ENCODE results near the gene RAD52. TPM values are rescaled to one million over a fixed set of nuclear protein-coding genes. Genes with fewer than 3 reads are reported as not detected.

Gene RAD52
- total RNA-seq, 2 donors from 2014 or later, result 20.9 to 26.3 TPM

DNA sequence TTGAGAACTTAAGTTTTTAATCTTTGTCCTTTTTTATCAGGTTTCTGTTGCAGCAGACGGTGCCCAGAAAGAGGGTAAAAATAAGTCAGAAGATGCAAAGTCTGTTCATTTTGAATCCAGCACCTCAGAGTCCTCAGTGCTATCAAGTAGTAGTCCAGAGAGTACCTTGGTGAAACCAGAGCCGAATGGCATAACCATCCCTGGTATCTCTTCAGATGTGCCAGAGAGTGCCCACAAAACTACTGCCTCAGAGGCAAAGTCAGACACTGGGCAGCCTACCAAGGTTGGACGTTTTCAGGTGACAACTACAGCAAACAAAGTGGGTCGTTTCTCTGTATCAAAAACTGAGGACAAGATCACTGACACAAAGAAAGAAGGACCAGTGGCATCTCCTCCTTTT is 53.5 kb downstream of the RAD52 start:
- DNase-seq (no peak), ATAC-seq (no peak)
- intact Hi-C loops (cut with DNase I, micrococcal nuclease), result loop anchor here in 1 of 2 donors (5.0 kb wide), 1 partner anchor 334 kb away; no protein-coding TSS in a partner anchor

DNA sequence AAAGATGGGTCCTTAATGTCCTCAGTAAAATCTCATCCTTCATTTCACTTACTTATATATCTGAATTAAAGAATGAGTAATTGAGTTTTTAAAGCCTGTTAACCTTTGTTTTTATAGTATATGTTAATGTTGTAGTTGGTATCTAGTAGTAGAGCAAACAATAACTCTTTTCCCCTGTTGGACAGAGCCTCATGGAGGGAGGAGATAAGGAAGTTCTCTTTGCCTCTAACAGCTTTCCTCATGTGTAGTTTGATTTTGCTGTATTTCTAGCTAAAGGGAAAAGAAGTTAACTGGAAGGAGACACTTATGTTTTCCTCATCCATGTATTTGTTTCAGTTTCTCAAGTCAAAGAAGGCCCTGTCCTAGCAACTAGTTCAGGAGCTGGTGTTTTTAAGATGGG is 55.3 kb downstream of the RAD52 start:
- ATAC-seq (no peak), DNase-seq (no peak)
- intact Hi-C loops (cut with DNase I, micrococcal nuclease), result no loop called here

DNA sequence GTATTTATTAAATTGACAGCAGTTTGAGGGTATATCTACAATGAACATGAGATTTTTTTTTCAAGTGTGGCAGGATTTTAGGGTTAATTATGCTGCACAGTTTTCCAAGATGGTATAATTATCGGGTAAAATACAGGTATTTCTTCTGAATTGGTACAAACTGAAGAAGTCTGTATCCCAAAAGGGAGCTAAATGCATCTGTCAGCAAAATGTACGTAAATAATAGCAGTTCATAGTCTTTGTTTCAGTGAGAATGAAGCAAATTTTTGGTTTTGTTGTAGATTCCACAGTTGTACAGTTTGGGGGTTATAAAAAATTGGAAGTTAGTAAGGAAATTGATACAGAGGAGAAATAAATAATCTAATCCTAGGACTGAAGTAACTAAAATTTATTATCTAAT is 63.3 kb downstream of the RAD52 start:
- DNase-seq, result no peak
- ATAC-seq, result no peak
- intact Hi-C loops (cut with DNase I, micrococcal nuclease), result no loop called here

DNA sequence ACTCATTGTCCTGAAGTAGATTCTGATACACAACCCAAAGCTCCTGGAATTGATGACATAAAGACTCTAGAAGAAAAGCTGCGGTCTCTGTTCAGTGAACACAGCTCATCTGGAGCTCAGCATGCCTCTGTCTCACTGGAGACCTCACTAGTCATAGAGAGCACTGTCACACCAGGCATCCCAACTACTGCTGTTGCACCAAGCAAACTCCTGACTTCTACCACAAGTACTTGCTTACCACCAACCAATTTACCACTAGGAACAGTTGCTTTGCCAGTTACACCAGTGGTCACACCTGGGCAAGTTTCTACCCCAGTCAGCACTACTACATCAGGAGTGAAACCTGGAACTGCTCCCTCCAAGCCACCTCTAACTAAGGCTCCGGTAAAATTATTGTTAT is 63.8 kb downstream of the RAD52 start:
- intact Hi-C loops (cut with DNase I, micrococcal nuclease), result no loop called here
- no peak for ATAC-seq

DNA sequence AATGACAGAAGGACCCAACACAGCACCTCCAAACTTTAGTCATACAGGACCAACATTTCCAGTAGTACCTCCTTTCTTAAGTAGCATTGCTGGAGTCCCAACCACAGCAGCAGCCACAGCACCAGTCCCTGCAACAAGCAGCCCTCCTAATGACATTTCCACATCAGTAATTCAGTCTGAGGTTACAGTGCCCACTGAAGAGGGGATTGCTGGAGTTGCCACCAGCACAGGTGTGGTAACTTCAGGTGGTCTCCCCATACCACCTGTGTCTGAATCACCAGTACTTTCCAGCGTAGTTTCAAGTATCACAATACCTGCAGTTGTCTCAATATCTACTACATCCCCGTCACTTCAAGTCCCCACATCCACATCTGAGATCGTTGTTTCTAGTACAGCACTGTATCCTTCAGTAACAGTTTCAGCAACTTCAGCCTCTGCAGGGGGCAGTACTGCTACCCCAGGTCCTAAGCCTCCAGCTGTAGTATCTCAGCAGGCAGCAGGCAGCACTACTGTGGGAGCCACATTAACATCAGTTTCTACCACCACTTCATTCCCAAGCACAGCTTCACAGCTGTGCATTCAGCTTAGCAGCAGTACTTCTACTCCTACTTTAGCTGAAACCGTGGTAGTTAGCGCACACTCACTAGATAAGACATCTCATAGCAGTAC is 64.6 kb downstream of the RAD52 start:
- intact Hi-C loops (cut with DNase I, micrococcal nuclease), result no loop called here
- DNase-seq (no peak), ATAC-seq (no peak)

More for the DNA sequence above, 63.8 kb downstream of the RAD52 start:
- no peak for DNase-seq

DNA sequence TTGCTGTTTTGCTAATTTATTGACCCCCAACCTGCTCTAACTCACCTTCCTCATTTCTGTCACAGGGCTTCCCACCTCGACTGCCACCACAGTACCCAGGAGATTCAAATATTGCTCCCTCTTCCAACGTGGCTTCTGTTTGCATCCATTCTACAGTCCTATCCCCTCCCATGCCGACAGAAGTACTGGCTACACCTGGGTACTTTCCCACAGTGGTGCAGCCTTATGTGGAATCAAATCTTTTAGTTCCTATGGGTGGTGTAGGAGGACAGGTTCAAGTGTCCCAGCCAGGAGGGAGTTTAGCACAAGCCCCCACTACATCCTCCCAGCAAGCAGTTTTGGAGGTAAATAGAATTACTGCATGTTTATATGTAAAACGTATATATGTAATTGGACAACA is 68.8 kb downstream of the RAD52 start:
- no peak for DNase-seq
- ATAC-seq, result no peak
- intact Hi-C loops (cut with DNase I, micrococcal nuclease), result no loop called here

DNA sequence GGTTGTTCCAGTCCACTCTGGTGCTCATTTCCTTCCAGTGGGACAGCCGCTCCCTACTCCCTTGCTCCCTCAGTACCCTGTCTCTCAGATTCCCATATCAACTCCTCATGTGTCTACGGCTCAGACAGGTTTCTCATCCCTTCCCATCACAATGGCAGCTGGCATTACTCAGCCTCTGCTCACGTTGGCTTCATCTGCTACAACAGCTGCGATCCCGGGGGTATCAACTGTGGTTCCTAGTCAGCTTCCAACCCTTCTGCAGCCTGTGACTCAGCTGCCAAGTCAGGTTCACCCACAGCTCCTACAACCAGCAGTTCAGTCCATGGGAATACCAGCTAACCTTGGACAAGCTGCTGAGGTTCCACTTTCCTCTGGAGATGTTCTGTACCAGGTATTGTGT is 69.9 kb downstream of the RAD52 start:
- intact Hi-C loops (cut with DNase I, micrococcal nuclease), result no loop called here
- ATAC-seq (no peak), DNase-seq (no peak)

DNA sequence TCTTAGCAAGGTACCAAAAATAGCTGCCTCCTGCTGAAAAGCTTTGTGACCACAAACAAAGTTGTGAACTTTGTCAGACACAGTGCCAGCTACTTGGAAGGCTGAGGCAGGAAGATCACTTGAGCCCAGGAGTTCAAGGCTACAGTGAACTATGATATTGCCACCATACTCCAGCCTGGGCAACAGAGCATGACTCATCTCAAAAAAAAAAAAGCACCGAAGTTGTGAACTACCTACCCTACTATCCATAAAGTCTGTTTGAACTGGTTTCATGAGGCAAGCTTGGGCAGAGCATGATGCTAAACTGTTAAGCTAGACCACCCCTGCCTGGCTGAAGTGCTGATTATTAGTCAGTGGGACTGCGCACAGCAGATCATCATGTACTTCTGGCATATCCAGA is 75.5 kb downstream of the RAD52 start:
- peak; percentile 75 for ATAC-seq
- intact Hi-C loops (cut with DNase I, micrococcal nuclease), result no loop called here
- no peak for DNase-seq

DNA sequence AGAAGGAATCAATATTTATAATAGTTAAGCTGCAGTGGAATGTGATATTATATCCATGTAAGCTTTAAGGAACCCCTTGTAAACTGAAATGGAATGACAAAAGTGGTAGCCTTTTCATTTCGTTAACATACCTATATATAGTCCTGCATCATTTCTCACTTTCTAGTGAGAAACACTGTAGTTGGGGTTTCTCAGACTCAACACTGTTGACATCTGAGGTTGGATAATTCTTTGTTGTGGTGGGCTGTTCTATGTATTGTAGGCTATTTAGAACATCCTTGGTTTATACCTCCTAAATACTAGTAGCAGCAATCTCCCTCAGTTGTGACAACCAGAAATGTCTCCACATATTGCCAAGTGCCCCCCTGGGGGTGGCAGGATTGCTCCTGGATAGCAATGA is 79.1 kb downstream of the RAD52 start:
- DNase-seq (no peak), ATAC-seq (no peak)
- intact Hi-C loops (cut with DNase I, micrococcal nuclease), result no loop called here

DNA sequence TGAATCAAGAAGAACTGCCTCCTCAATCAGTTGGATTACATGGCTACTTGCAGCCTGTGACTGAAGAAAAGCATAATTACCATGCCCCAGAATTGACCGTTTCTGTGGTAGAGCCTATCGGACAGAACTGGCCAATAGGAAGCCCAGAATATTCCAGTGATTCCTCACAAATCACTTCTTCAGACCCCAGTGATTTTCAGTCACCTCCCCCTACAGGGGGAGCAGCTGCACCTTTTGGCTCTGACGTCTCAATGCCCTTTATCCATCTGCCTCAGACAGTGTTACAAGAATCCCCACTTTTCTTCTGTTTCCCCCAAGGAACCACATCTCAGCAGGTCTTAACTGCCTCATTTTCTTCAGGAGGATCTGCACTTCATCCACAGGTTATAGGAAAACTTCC is 80.8 kb downstream of the RAD52 start:
- no peak for ATAC-seq
- intact Hi-C loops (cut with DNase I, micrococcal nuclease), result no loop called here

DNA sequence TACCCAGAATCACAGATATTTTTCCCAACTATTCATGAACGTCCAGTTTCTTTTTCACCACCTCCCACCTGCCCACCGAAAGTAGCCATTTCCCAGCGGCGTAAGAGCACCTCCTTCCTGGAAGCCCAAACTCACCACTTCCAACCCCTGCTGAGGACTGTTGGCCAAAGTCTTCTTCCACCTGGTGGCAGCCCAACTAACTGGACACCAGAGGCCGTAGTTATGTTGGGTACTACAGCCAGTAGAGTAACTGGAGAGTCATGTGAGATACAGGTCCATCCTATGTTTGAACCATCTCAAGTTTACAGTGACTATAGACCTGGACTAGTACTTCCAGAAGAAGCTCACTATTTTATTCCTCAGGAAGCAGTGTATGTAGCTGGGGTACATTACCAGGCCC is 81.6 kb downstream of the RAD52 start:
- intact Hi-C loops (cut with DNase I, micrococcal nuclease), result no loop called here
- DNase-seq, result no peak
- no peak for ATAC-seq

More for the DNA sequence above, 80.8 kb downstream of the RAD52 start:
- DNase-seq, result no peak

DNA sequence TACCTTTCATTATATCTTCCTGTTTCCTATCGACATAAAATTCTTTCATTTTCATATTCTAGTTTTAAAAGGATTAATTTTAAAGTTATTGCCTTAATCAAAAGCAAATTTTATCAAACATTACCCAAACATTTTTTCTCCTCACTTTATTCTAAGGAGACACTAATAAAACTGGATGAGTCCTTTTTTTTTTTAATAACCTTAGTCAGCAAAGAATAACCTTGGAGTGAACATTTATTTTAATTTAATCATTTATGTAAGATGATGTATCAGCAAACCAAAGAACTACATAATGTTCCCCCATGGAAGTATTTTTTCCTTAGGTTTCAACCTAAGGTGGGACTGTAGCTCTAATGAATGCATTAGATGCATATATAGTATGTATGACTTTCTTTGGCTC is 83.9 kb downstream of the RAD52 start:
- DNase-seq (no peak), ATAC-seq (no peak)
- intact Hi-C loops (cut with DNase I, micrococcal nuclease), result no loop called here

DNA sequence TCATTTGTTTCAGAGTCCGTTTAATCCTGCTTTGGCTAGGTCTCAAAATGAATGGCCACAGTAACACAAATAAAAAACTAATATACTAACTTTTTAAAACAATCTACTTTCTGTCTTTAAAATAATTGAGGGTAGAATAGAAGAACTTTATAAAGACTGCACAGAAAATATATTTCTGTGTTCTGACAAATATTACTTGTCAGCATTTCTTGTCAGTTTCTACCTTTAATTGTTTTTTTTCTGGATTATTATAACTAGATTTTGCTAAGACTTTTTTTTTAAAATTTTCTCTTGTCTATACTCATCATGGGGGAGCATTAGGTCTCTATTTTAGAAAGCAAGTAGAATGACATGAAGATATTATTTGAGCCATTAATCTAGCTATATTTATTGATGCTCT is 86.2 kb downstream of the RAD52 start:
- intact Hi-C loops (cut with DNase I, micrococcal nuclease), result no loop called here

DNA sequence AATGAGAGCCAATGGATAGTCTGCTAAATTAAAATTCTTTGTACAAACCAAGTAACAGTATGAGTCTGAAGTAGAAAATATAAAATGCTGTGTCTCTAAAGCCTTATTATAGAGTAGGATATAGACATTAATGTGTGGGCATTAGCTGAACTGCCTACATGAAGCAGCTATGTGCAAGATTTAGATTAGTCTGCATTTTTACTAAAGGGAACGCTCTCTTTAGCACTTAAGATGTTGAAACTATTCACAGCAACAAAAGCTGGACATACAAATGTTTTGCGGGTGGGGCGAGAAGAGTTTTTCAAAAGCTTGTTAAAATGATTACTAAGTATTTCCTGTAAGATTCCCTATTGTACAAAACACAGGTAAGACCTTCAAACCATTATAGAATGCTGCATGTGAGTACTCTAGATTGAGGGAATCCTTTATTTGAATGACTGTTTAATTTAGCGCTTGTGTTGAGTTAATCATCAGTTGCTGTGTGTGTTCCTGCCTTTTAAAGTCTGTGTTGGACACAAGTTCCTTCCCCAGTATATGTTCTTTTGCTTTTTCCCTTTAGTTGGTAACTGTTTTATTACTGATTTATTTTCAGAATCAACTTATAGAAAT is 87.1 kb downstream of the RAD52 start:
- ATAC-seq (no peak), DNase-seq (no peak)
- intact Hi-C loops (cut with DNase I, micrococcal nuclease), result no loop called here

More for the DNA sequence above, 86.2 kb downstream of the RAD52 start:
- ATAC-seq (no peak), DNase-seq (no peak)

Other genes starting within 250 kb of the RAD52 start
- gene WNK1, start 197.1 kb downstream of the RAD52 start, total RNA-seq, result 10 to 100 TPM; 84.0 to 95.2 TPM
- 10 to 100 TPM; 43.1 to 46.0 TPM for gene ERC1, start 41.5 kb upstream of the RAD52 start, total RNA-seq

Data from left colon (tissue), 2 donors.